ENCODE results near the gene SH3BP2.

GRCh38 chr4:2811830-2812611 is 19.1 kb downstream of the SH3BP2 start:
- TF ChIP-seq CTCF (optimal IDR thresholded peaks at IDR 0.05 in 1 of 3, IDR thresholded peaks at IDR 0.05 in 1 of 3, conservative IDR thresholded peaks at IDR 0.05 in 1 of 3; ENCODE audit: extremely low read depth in 1 of 3, insufficient read depth in 2 of 3, low read length in 3 of 3): no peak
- TF ChIP-seq EZH2 (IDR thresholded peaks at IDR 0.05; ENCODE audit: low read length): no peak

Data from keratinocyte (primary cell).